NCI-H128 (cell line): ENCODE data around the gene MRC2.

Experiments used
- DNase-seq: peaks from one replicate; lab custom pipeline; 2025; ENCODE audit not compliant: unreplicated experiment; lab: John Stamatoyannopoulos, UW

MRC2 gene

DNA sequence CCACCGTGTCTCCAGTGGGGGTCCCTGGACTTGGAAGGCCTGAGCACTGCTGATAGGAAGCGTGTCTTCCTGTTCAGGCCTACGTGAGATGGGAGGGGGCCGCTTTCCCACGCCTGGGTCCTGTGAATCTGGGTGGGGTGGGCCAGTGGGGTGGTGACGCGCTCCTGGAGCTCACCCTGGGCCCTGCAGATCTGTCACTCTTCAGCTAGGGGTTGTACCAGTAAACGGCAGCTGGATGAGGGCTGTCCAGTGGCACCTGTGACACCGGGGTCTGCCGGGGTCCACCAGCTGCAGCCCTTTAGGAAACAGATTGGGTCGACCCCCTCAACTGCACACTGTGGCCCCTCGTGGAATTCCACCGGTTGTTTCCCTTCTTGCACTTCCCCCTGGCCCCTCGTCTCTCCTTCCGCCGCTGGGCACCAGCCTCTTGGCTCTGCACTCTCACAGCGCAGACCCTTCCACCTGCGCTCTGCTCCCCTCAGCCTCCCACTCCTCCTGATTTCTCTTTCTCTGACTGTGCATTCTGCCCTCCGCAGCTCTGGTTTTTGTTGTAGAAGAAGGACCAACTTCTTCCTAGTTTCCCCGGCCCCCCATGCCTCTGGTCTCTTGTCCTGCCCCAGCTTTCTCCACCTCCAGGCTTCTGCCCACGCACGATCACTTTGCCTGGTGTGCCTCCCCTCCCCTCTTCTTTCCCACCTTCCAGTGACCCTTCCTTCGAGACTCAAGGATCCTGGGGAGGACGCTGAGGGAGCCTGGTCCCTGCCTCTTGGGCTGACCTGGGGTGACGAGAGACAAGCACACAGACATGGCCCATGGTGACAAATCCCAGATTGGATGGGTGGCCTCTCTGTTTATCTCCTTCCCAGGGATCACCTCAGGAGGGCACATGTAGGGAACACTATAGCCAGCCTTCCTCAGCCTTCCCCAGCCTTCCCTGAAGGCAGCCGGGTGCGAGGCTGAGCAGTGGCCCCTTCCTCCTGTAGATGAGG is 4.8 kb downstream of the MRC2 start:
- DNase-seq = no peak

DNA sequence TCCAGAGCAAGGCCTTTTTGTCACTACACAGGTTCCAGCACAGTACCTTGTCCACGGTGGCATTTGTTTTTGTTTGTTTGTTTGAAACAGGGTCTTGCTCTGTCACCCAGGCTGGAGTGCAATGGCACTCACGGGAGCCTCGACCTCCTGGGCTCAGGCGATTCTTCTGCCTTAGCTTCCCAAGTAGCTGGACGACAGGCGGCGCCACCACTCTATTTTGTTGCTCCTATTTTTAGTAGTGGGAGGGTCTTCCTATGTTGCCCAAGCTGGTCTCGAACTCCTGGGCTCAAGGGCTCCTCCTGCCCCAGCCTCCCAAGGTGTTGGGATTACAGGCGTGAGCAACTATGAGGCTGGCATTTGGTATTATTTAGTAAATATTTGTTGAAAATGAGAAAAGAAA is 10.3 kb downstream of the MRC2 start:
- no peak for DNase-seq

DNA sequence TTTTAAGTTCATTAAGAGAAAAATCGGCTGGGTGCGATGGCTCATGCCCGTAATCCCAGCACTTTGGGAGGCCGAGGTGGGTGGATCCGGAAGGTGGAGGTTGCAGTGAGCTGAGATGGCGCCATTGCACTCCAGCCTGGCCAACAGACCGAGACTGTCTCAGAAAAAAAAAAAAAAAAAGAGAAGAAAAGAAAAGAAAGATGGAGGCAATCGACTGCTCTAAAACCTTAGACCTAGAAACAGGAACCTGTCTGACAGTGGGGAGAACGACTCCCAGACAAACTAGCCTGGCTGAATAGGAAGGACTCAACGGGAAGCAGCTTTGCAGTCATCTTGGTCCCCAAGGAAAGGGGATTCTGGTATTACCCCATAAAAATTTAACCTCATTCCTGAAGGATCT is 13.7 kb downstream of the MRC2 start:
- no peak for DNase-seq

DNA sequence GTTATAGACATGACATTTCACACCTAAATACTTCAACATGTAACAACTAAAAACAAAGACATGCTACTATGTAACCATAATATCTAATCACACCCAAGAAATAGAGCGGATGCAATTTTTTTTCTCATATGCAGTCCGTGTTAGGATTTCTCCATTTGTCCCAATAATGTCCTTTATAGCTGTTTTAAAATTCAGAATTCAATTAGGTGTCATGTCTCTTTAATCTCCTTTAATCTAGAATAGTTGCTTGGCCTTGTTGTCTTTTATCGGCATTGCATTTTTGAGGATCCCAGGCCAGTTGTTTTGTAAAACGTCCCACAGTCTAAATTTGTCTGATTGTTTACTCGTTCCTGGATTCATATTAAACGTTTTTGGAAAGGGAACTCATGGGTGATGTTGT is 14.5 kb downstream of the MRC2 start:
- DNase-seq = no peak

DNA sequence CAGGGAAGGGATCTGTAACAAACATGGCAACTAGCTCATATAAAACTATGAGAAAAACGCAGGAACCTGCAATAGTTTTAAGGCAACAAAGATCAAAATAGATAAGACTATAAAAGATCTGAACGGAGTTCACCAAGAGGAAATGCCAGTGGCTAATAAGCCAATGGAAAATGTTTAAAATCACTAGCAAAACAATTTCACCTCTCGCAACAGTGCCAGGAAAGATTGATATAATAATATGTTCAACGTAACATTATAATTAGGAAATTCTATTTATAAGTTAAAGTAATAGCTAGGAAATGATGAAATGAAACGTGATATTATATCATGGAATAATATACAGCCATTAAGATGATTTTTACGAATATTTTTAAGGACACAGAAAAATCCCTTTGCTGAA is 16.0 kb downstream of the MRC2 start:
- no peak for DNase-seq

DNA sequence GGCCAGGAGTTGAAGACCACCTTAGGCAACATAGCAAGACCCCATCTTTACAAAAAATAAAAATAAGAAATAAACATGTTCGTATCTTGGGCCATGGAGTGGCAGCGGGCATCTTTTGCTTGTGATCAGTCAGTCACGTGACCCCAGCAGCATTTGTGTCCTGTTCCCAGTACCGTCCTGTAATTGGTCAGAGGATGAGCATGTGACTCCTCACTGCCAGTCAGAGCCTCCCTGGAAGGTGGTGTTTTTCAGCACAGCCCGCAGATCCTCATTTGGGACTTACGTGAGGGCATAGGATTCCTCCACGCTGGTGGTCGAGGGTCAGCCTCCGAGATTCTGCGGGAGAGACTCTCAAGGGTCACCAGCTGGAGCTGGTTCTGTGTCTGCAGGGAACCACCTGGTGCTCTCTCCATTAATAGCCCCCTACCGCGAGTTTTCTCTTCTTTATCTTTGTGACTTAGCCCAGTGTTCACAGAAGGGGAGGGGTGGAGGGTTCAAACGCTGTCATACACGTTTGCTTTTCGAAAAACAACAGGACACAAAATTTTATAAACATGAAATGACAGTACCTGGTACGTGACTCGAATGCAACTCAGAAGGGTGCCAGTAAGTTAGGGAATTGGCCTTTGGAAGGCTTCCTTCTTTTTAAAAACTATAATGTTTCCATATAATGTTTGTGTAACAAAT is 17.2 kb downstream of the MRC2 start:
- no peak for DNase-seq

DNA sequence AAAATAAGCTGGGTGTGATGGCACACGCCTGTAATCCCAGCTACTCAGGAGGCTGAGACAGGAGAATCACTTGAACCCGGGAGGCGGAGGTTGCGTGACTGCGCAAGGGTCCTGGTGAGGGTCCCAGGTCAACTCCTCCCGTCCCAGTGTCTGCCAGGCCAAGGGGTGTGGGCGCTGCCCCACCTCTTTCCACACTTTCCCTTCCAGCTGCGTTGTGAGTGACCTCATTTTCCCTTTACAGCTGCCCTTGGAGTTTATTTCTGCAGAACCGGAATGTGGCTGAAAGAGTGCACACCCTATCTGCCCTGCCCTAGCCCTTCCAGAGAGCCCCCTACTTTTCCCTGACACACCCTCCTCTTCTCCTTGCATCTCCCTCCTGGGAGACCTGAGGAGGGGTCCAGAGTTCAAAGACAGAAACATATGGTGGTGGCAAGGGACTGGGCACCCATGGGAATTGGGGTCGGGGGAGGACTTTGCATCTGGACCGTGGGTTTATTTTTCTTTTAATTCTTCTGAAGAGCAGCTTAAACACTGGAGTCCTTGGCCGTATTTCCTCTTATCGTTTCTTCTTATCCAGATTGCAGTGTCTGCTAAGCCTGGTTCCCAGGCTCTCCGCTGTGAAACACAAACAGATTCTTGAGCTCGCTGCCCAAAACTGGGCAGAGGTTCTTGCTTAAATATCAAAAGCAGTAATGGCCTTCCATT is 20.9 kb downstream of the MRC2 start:
- DNase-seq = no peak

DNA sequence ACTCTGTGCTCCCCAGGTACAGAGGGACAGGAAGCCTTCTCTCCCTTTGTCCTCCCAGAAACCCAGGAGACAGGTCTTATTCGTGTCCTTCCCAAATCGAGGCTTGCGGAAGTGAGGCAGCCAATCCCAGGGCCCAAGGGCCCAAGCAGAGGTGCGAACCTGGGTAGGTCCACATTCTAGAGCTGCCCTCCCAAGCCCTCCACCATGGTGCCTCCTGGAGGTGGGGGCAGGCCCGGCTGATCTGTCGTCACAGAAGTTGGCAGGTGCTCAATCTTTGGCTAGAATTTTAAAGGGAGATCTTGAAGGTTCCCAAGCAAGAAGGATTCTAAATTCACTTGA is 21.5 kb downstream of the MRC2 start:
- DNase-seq = no peak

DNA sequence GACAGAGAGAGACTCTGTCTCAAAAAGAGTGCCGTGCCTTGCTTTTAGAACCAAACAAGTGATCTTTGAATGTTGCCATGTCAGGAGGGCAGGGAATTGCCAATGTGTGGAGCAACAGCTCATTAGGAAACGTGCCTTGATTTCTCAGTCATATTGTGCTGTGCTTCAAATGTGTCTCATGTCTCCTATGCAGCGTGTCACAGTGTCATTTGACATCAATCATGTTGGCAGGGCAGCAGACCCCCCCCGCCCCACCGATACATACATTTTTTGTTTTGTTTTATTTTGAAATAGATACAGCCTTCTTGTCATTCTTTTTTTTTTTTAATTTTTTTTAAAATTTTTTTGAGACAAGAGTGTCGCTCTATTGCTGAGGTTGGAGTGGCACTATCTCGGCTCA is 22.1 kb downstream of the MRC2 start:
- DNase-seq = no peak

DNA sequence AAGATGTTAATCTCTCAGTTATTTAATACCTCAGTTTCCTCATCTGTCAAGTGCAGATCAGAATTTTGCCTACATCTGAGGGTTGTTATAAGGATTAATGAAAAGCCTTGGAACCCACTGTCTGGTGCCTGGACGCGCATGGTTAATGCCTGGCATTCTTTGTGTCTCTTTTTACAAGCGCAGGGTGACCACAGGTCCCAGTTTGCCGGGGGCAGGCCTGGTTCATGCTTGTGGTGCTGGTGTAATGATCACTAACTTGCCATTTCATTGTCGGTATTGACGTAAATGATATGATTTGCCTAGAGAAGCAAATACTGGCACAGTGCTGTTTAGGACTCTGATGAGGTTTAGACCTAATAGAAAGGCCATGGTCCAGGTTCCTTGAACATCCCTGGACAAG is 23.1 kb downstream of the MRC2 start:
- no peak for DNase-seq

DNA sequence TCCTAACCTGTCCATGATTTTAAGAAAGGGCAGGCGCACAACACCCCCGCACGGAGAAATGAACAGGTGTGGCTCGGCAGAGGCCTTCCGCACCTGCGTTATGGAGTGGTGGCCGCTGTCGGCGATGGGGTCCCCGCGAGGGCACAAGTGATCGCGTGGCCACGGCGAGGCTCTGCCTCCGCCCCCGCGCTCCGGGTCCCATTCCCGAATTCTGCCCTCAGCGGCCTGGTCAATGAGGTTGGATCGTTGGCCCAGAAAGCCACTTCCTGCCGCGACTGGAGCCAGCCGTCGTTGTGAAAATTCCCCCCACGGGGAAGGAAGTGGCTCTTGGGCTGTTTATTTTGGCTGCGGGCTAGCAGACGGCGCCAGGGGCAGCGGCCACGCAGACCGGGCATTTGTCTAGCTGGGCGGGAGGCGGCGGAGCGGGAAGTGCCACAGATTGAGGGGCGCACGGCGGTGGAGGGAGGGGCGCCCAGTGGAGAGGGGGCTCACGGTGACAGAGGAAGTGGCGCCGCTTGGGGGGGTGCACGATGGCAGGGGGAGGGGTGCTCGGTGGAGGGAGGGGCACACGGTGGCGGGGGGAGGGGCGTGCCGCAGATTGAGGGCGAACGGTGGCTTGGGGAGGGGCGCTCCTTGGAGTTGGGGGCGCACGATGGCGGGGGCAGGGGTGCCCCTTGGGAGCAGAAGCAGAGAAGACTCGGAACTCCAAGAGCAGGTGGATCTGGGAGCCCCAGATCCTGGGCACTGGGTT is 25.0 kb downstream of the MRC2 start:
- DNase-seq = no peak

DNA sequence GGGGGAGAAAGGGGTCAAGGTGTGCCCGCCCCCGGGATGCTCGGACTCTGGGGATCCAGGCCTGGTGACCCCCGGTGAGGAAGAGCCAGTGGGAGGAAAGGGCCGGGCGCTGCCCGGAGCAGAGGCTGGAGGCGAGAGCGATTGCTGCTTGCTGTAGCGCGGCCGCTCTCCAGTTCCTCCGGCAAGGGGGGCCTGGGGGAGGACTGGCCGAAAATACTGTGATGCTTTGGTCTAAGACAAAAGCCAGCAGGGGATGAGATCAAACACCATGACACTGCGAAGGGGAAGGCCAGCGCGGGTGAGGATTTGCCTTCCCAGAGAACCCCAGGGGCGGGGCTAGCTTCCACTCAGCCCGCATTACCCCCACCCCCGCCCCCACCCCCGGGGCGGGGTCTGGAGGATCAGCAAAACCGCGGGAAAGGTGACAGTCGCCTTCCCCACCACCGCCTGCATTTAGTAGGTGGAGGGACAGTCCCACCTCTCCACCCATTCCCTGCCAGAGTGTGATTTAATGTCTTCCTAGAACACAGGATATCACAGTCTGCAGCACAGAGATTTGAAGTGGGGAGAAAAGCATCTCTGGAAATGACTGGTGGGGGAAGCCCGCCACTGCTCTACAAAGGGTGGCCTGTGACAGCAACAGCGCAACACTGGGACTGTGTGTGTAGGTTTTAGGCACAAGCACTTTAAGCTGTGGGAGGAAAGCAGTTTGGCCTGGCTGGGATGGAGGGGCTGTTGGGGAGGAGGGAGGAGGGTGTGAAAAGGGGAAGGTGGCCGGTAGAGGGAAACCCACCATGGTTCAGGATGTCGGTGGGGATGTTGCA is 25.7 kb downstream of the MRC2 start:
- peak; percentile 50 for DNase-seq

DNA sequence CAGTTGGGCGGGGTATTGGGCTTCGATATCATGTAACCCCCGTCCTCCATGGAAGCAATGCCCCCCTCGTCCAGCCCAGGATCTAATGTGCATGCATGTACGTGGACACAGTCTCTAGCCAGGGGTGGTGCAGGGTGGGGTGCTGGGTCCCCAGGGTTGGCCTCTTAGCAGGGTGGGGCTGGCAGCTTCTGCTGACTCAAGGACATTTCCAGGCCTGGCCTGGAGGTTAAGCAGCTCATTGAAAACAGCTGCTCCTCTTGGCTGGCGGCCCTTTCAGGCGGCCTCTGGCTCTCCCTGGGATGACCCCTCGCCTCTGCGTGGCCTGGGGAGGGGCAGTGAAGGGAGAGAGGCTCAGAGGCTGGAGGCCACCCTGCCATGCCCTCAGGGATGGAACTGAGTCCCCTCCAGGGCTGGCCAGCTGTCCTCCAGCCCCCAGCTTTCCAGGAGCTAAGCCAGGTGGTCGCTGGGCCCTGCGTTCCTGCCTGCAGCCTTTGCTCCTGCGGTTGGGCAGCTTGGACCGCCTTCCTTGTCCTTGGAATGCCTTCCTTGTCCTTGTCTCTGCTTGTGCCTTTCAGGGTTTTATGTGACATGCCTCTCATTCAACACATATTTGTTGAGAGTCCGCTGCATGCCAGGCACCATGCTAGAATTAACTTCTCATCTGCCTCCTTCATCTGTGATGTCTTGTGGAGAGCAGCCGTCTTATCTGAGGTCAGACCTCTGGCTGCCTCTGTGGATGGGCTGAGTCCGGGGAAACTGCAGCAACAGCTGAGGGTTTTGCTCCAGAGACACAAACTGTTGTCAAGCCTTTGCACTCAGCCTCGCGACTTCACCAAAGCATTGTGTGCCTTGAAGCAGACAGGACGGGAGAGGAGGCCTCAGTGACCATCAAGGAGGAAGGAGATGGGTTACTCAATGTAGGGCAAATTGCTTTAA is 26.6 kb downstream of the MRC2 start:
- no peak for DNase-seq

DNA sequence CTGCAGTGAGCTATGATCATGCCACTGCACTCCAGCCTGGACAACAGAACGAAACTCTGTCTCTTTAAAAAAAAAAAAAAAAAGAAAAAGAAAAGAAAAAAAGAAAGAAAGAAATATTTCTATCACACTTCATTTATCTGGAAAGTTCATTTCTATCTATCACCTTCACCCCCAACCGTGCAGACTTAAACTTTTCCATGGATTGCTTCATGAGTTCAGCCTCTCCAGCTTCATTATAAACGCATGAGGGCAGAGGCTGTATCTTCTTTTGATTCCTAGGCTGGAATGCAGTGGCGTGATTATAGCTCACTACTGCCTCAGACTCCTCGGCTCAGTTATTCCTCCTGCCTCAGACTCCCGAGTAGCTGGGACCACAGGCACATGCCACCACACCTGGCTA is 28.2 kb downstream of the MRC2 start:
- DNase-seq = no peak

DNA sequence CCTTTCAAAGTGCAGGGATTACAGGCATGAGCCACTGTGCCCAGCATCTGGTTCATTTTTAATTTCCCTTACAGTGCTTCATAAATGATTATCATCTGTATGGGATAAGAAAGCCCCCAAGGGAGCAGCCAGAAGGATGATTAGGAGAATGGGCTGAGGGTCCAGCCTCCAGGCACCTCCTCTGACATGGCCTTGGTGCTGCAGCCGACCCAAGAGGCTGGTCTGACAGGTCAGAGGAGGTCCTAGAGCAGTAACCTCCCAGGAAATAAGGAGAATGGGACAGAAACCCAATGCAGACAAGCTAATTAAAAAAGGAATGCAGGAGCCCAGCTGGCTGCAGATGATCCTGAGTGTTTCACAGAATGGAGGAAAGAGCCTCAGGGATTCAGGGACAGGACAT is 29.0 kb downstream of the MRC2 start:
- DNase-seq = no peak

DNA sequence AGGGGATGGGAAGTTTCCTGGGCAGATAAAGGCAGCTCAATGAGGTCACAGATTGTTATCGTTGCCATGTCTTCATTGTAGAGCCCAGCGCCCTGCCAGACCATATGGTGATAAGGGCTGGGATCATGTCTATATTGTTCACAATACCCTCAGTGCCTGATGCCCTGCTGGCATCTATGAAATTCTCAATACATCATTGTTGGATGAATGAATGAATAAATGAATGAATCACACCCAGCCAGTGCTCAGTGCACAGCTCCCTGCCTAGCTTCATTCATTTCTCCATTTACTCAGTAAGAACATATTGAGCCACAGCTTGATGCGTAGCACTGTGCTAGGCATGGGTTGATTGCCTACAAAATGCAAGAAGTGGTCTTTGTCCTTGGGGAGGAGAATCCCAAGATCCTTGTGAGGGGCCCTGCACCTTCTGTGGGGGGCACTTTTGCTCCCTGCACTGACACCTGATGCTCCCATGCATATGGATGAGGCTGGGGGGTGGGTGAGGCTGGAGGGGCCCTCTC is 29.7 kb downstream of the MRC2 start:
- DNase-seq = no peak

DNA sequence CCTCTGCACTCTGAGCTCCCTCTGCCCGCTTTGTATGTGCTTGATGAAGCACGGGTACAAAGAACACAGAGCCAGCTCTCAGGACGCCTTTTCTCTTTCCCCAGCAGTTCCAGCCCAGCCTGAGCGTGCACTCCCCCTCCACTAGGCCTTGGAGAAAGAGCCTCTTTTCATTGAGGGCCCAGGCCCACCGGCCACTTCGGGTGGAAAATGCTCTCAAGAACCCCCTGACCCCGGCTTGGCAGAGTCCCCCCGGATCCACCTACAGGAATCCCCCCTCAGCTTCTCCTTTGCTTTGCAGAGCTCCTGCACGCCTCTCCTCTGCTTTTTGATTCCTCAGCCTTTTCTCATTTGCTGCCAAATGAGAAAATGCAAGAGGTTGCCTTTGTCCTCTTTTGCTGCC is 30.2 kb downstream of the MRC2 start:
- DNase-seq = no peak

DNA sequence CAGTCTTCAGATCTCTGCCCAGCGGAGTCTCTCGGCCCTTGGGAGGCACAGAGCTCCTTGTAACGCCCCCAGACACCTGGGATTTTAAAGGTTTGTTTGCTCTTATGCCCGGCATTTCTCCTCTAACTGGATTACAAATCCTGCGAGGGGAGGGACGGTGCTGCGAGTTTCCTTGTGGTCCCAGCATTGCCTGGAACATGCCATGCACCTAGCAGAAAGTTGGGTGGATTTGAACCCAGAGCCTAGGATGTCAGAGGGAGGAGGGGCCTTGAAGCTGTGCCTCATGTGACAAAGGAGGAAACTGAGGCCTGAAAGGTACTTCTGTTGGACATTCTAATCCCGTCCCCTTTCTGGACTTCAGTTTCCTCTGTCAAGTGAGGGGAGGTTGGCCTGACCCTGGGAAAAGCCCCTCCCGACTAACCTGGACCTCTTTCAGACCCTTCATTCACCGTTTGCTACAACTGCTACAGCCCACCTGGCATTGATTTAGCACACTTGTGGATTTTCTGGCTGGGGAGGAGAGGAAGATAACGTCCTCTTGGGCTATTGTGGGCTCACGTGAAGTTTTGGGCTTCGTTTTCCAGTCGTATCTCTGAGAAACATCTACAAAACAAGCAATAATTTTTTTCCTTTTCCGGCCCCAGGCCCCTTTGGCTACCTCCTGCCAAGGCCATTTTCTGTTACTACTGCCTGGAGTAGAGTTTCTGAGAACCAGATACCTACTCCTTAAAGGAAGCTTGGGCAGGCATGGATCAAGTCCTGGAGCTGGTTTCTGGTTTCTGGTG is 30.9 kb downstream of the MRC2 start:
- no peak for DNase-seq
